ENCODE data around the gene SNTG2.
"Not testable (repeated sequence)": the region's sequence is repeated elsewhere in the genome, so short reads cannot be mapped to it uniquely, and the experiment has no call there.

The SNTG2 gene

DNA sequence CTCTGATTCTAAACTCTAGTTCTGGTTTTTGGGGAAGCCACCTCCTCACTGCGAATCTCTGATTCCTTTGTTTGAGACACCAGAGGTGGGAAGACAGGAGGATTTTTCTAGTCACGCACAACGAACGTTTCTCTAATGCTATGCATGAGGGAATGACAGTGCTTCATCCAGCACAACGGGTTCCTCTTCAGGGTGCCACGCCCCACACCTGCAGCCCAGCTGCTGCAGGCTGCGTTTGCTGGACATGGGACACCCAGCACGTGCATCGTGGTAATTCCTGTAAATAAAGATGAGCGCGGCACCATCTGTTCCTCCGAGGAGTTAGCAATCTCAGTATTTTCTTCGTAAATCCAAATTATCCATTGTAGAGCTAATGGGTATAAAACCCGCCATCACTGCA lies 425.1 kb downstream of the SNTG2 start:
- no peak for DNase-seq (ENCODE audit: low spot score)

DNA sequence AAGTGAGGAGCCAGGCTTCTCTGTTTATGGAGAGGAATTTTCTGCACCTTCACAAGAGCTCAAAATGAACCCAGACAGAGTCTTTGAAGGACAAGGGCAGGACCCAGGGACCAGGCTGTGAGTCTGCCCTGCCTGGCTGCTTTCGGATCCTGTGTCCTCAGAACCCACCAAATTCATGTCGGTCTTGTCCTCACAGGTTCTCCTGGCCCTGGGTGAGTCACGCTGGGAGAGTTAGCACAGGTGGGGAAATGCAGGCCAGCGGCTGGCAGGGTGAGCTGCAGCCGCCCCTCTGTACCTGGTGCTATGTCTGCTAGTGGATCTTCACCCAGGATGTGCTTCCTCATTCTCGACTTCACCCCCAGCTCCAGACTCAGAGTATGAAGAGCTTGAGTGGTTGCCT lies 426.8 kb downstream of the SNTG2 start:
- DNase-seq (ENCODE audit: low spot score) = no peak

- no peak for DNase-seq (ENCODE audit: low spot score)
Measured at GRCh38 chr2:1378456-1379150, 428.0 kb downstream of the SNTG2 start.

DNA sequence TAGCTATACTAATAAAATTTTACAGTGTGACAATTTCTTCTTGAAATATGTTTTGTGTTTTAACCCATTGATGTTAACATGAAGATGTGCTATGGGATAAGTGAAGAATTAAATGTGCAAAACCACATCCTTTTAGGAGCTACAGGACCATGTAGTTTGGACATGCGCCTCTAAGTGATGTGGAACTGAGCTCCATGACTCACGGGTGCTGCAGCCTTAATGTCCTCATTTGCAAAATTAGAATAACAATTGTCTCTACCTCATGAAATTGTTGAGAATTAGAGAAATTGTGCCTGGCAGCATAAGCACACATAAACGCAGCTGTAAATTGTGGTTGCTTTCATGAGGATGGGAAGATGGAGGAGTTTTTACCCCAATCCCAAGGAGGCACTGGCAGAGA lies 431.0 kb downstream of the SNTG2 start:
- DNase-seq (ENCODE audit: low spot score) = no peak

DNA sequence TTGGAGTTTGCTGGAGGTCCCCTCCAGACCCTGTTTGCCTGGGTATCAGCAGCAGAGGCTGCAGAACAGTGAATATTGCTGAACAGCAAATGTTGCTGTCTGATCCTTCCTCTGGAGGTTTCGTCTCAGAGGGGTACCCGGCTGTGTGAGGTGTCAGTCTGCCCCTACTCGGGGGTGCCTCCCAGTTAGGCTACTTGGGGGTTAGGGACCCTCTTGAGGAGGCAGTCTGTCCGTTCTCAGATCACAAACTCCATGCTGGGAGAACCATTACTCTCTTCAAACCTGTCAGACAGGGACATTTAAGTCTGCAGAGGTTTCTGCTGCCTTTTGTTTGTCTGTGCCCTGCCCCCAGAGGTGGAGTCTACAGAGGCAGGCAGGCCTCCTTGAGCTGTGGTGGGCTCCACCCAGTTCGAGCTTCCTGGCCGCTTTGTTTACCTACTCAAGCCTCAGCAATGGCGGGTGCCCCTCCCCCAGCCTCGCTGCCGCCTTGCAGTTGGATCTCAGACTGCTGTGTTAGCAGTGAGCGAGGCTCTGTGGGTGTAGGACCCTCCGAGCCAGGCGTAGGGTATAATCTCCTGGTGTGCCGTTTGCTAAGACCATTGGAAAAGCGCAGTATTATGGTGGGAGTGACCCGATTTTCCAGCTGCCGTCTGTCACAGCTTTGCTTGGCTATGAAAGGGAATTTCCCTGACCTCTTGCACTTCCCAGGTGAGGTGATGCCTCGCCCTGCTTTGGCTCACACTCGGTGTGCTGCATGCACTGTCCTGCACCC lies 437.5 kb downstream of the SNTG2 start:
- not testable (repeated sequence) for DNase-seq (ENCODE audit: low spot score)

DNA sequence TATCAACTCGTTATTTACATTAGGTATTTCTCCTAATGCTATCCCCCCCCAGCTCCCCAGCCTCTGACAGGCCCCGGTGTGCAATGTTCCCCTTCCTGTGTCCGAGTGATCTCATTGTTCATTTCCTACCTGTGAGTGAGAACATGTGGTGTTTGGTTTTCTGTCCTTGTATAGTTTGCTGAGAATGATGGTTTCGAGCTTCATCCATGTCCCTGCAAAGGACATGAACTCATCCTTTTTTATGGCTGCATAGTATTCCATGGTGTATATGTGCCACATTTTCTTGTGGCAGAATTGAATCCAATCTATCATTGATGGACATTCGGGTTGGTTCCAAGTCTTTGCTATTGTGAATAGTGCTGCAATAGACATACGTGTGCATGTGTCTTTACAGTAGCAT lies 439.5 kb downstream of the SNTG2 start:
- DNase-seq (ENCODE audit: low spot score) = not testable (repeated sequence)

- no peak for DNase-seq (ENCODE audit: low spot score)
Measured at GRCh38 chr2:1393321-1393720, 442.7 kb downstream of the SNTG2 start.

- DNase-seq (ENCODE audit: low spot score) = no peak
Measured at GRCh38 chr2:1394709-1395408, 444.2 kb downstream of the SNTG2 start.

DNA sequence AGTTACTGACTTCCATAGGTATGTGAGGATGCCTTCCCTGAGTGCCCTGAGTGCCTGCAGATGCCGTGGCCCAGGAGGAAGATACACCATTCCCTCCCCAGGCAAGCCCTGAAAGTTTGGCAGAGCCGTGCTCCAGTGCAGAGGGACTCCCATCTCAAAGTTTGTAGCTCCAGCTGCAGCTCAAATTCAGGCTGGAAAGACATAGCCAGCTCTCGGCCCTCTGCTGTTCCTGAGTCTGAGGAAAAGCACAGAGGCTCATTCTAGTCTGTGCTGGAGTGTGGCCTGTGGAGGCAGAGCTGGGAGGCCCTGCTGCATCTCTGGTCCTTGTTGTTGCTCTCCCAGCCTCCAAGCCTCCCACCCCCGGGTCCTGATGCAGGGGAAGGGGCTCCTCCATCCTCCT lies 446.7 kb downstream of the SNTG2 start:
- no peak for DNase-seq (ENCODE audit: low spot score)

DNA sequence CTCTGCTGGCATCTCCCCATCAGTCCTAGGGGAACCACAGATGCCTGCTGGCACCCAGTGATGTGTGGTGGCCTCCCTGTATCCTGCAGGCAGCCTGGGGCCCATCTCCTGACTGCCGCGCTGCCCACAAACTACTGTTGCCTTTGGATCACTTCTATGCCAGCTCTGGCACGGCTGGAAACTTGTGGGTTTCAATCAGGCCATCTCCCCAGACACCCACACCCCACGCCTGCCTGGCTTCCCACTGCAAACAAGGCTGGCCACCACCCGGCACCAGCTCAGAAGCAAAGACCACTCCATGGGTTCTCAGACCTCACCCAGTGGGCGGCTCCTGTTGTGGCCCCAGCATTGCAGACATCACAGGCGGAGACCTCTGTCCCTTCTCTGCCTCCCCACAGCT lies 447.5 kb downstream of the SNTG2 start:
- no peak for DNase-seq (ENCODE audit: low spot score)

- no peak for DNase-seq (ENCODE audit: low spot score)
Measured at GRCh38 chr2:1400943-1401735, 450.5 kb downstream of the SNTG2 start.

DNA sequence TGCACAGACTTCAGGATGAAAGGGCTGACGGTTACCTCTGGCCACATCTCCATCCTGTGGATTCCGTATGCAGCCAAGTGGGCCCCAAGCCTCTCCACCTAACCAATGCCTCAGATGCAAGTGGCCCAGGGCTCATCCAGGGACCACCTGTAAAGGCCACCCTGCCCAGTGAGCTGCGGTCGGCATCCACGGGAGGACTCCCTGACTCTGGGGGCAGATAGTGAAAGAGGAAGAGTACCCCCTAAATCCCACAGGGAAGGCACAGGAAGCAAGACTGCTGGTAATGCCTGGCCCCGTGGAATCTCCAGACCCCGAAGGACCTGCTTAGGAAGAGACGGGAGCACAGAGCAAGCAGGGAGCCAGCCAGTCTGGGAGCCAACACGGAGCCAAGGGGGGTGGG lies 451.4 kb downstream of the SNTG2 start:
- no peak for DNase-seq (ENCODE audit: low spot score)

DNA sequence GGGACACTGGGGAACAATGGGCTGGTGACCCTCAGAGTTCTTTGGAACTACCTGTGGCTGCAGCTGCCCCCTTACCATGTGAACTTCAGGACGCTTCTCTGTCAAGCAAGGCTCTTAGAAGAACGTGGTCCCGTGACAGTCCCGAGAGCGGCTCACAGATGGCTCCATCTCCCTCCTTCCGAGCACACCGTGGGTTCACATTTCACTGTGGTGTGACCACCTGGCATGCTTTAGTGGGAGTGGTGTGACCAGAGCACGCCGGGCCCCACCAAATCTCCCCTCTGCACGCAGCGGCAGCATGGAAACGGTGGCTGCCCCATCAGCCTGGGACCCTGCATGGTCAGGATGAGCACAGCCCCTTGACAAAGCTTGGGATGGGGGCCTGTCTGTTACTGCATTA lies 452.9 kb downstream of the SNTG2 start:
- no peak for DNase-seq (ENCODE audit: low spot score)

GRCh38 chr2:1405124-1405523 lies 454.5 kb downstream of the SNTG2 start:
- DNase-seq (ENCODE audit: low spot score) = no peak

DNA sequence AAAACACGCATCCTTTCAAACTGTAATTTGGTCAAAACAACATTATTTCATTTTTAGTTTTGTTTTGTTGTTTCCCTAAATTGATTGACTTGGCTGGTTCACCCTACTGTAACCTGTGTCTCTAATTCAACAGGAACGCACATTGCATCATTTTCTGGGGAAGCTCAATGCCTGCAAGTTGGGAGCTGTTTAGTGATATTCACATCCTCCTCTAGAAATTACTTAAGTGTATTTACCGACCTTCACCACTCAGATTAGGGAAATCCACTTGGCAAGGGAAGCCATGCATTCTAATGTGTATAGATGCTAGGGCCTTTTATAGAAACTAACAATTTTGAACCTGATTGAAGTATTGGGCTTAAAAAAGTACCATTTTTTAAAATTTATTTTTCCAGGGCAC lies 455.3 kb downstream of the SNTG2 start:
- no peak for DNase-seq (ENCODE audit: low spot score)

- no peak for DNase-seq (ENCODE audit: low spot score)
Measured at GRCh38 chr2:1406434-1406833, 455.8 kb downstream of the SNTG2 start.

GRCh38 chr2:1407950-1408675 lies 457.5 kb downstream of the SNTG2 start:
- no peak for DNase-seq (ENCODE audit: low spot score)

GRCh38 chr2:1413156-1413710 lies 462.6 kb downstream of the SNTG2 start, which contains the start of gene TPO:
Gene TPO (plus strand): TSS chr2:1413463. CDS start chr2:1414409, 946 bp downstream.
- DNase-seq (ENCODE audit: low spot score) = no peak

DNA sequence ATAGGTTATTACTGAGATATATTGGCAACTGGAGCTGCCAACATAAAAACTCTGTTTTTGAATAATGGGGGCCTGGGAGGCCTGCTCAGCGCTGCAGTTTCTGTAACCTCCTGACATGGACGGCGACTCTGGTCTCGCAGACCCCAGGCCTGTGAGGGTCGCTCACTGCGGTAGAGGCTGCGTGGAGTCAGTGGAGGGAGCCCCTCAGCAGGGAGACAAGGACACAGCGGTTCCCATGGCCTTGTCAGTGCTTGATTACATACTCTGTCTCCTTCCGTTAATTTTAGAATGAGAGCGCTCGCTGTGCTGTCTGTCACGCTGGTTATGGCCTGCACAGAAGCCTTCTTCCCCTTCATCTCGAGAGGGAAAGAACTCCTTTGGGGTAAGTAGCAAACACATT lies 463.5 kb downstream of the SNTG2 start:
- DNase-seq (ENCODE audit: low spot score) = no peak

DNA sequence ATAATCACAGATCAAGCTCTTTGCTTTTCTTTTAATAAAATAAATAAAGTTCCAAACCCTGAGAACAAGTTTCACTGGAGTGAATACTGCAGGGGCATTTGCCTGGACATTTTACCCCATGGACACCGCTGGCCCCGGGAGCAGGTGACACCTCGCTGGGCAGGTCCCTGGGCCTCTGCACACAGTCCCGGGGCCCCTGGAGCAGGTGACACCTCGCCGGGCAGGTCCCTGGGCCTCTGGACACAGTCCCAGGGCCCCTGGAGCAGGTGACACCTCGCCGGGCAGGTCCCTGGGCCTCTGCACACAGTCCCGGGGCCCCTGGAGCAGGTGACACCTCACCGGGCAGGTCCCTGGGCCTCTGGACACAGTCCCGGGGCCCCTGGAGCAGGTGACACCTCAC lies 464.3 kb downstream of the SNTG2 start:
- DNase-seq (ENCODE audit: low spot score) = not testable (repeated sequence)

DNA sequence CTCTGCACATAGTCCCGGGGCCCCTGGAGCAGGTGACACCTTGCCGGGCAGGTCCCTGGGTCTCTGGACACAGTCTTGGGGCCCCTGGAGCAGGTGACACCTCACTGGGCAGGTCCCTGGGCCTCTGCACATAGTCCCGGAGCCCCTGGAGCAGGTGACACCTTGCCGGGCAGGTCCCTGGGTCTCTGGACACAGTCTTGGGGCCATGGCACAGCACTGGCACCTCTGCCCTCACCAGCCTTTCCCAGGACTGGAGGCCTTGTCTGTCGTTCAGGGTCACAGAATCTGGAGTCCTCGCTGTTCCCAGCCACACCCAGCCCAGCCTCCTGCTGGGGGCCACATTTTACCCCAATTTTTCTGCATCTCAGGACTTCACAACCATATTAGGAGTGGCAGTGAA lies 464.9 kb downstream of the SNTG2 start:
- DNase-seq (ENCODE audit: low spot score) = no peak

Measured in hematopoietic multipotent progenitor cell treated with erythropoietin and hydrocortisone succinate and interleukin-3 and kit ligand, for 15 days (in vitro differentiated cells).